Smooth muscle cell (in vitro differentiated cells): ENCODE data around the gene CCAR1. TPM values are rescaled to one million over a fixed set of nuclear protein-coding genes. Genes with fewer than 3 reads are reported as not detected.
A peak's percentile ranks its signal among the peaks of the same experiment; 100 is the strongest.
"Not testable (repeated sequence)": the region's sequence is repeated elsewhere in the genome, so short reads cannot be mapped to it uniquely, and the experiment has no call there.

ENCODE experiments used
- DNase-seq: peaks from one replicate; lab custom pipeline; 2025; ENCODE audit not compliant: unreplicated experiment; lab: John Stamatoyannopoulos, UW
- H2AFZ ChIP-seq: fragments of 200-600 bp; sonication (generic); 2 replicates; pipeline ENCODE4 v1.6.0; 2016; ENCODE audit warnings: antibody characterized with exemption, low read depth, mild to moderate bottlenecking
- H3F3A ChIP-seq: fragments of 200-600 bp; sonication (generic); 2 replicates; pipeline ENCODE4 v1.6.0; 2017; ENCODE audit warnings: antibody characterized with exemption, low read depth
- H3K27ac ChIP-seq: fragments of 200-600 bp; sonication (generic); 2 replicates; pipeline ENCODE4 v1.5.1; 2016; ENCODE audit warnings: low read depth, mild to moderate bottlenecking
- H3K27me3 ChIP-seq: fragments of 200-600 bp; sonication (generic); 2 replicates; pipeline ENCODE4 v1.6.1; 2016; ENCODE audit warnings: low read depth, mild to moderate bottlenecking
- H3K36me3 ChIP-seq: fragments of 200-600 bp; sonication (generic); 2 replicates; pipeline ENCODE4 v1.5.1; 2016; ENCODE audit warnings: low read depth
- H3K4me1 ChIP-seq: fragments of 200-600 bp; sonication (generic); 2 replicates; pipeline ENCODE4 v1.5.1; 2016; ENCODE audit warnings: low read depth
- H3K4me2 ChIP-seq: fragments of 200-600 bp; sonication (generic); 2 replicates; pipeline ENCODE4 v1.6.0; 2016; ENCODE audit warnings: mild to moderate bottlenecking
- H3K4me3 ChIP-seq: fragments of 200-600 bp; sonication (generic); 2 replicates; pipeline ENCODE4 v1.5.1; 2016; ENCODE audit warnings: mild to moderate bottlenecking
- H3K79me2 ChIP-seq: fragments of 200-600 bp; sonication (generic); 2 replicates; pipeline ENCODE4 v1.6.0; 2016; ENCODE audit warnings: low read depth, mild to moderate bottlenecking
- H3K9ac ChIP-seq: fragments of 200-600 bp; sonication (generic); 2 replicates; pipeline ENCODE4 v1.6.0; 2016; ENCODE audit warnings: low read depth
- H3K9me3 ChIP-seq: fragments of 200-600 bp; sonication (generic); replicated peaks from 2 replicates; pipeline ENCODE4 v1.5.1; 2016; ENCODE audit warnings: low read depth
- H4K20me1 ChIP-seq: fragments of 200-600 bp; sonication (generic); 2 replicates; pipeline ENCODE4 v1.6.0; 2016; ENCODE audit warnings: low read depth
- WGBS: methylation state at CpG from one replicate; pipeline ENCODE4 v1.1.7; 2016; ENCODE audit warnings: low lambda C conversion rate; 5-methylcytosine and 5-hydroxymethylcytosine counted together
- polyA plus RNA-seq: library from polyadenylated mRNA; unstranded; fragments of >200 nt; fragmentation: Nextera tagmentation; extraction: Ambion mirVana; gene quantifications from 2 replicates; pipeline ENCODE4 v1.2.1, GENCODE V29; 2016
- total RNA-seq: library from RNA; depleted of rRNA; stranded (reverse); fragments of >200 nt; gene quantifications from 2 replicates; pipeline ENCODE4 v1.2.3, GENCODE V29; 2014
- TF ChIP-seq, protein P1 (sequence below): fragments of 200-600 bp; sonication (generic); IDR thresholded peaks from 2 replicates; pipeline ENCODE4 v1.5.1; 2017; ENCODE audit warnings: borderline replicate concordance, mild to moderate bottlenecking, antibody characterized with exemption; ENCODE audit not compliant: insufficient read depth, poor library complexity, severe bottlenecking

The CCAR1 gene
- total and polyA plus RNA-seq, 2 experiments from 2014 or later = 48.7 to 51.4 TPM

- H3K9me3 ChIP-seq = no peaks in the 10 kb centered on the region
- 73% methylated on average over 4 of the region's 4 CpGs for WGBS
Measured at GRCh38 chr10:68816796-68817412, 95.9 kb downstream of the CCAR1 start.

GRCh38 chr10:68820359-68820758, 99.3 kb downstream of the CCAR1 start:
- H3K4me3 ChIP-seq, H3K27ac ChIP-seq: not testable (repeated sequence)
- WGBS = 96% methylated on average over 1 of the region's 1 CpG

More at GRCh38 chr10:68816796-68817412, 95.9 kb downstream of the CCAR1 start:
- DNase-seq = no peak
- no peaks in the 10 kb centered on the region for H3F3A ChIP-seq
- H4K20me1 ChIP-seq = no peaks in the 10 kb centered on the region
- H3K36me3 ChIP-seq = no peaks in the 10 kb centered on the region
- no peak overlapping the region for H2AFZ ChIP-seq
- TF ChIP-seq, protein P1, sequence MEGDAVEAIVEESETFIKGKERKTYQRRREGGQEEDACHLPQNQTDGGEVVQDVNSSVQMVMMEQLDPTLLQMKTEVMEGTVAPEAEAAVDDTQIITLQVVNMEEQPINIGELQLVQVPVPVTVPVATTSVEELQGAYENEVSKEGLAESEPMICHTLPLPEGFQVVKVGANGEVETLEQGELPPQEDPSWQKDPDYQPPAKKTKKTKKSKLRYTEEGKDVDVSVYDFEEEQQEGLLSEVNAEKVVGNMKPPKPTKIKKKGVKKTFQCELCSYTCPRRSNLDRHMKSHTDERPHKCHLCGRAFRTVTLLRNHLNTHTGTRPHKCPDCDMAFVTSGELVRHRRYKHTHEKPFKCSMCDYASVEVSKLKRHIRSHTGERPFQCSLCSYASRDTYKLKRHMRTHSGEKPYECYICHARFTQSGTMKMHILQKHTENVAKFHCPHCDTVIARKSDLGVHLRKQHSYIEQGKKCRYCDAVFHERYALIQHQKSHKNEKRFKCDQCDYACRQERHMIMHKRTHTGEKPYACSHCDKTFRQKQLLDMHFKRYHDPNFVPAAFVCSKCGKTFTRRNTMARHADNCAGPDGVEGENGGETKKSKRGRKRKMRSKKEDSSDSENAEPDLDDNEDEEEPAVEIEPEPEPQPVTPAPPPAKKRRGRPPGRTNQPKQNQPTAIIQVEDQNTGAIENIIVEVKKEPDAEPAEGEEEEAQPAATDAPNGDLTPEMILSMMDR = no peak
- no peak overlapping the region for H3K4me2 ChIP-seq
- H3K4me1 ChIP-seq = peaks cover 8% of the 10 kb centered on the region
- H3K9ac ChIP-seq = no peak overlapping the region
- H3K79me2 ChIP-seq = no peaks in the 10 kb centered on the region
- H3K27me3 ChIP-seq = no peaks in the 10 kb centered on the region
- H3K4me3 ChIP-seq = no peak overlapping the region
- no peak overlapping the region for H3K27ac ChIP-seq

GRCh38 chr10:68822626-68823025, 101.6 kb downstream of the CCAR1 start:
- not testable (repeated sequence) for H3F3A ChIP-seq, H3K27me3 ChIP-seq, H3K27ac ChIP-seq, H3K4me2 ChIP-seq, DNase-seq, H4K20me1 ChIP-seq, H3K4me1 ChIP-seq, H2AFZ ChIP-seq, H3K4me3 ChIP-seq, H3K9ac ChIP-seq, H3K79me2 ChIP-seq, H3K9me3 ChIP-seq, H3K36me3 ChIP-seq
- 96% methylated on average over 2 of the region's 2 CpGs for WGBS

More at GRCh38 chr10:68820359-68820758, 99.3 kb downstream of the CCAR1 start:
- H2AFZ ChIP-seq, H3K9ac ChIP-seq, H3K27me3 ChIP-seq, H3K79me2 ChIP-seq, H3F3A ChIP-seq, H3K4me2 ChIP-seq, DNase-seq, H3K36me3 ChIP-seq, H4K20me1 ChIP-seq, H3K4me1 ChIP-seq, H3K9me3 ChIP-seq: not testable (repeated sequence)

DNA sequence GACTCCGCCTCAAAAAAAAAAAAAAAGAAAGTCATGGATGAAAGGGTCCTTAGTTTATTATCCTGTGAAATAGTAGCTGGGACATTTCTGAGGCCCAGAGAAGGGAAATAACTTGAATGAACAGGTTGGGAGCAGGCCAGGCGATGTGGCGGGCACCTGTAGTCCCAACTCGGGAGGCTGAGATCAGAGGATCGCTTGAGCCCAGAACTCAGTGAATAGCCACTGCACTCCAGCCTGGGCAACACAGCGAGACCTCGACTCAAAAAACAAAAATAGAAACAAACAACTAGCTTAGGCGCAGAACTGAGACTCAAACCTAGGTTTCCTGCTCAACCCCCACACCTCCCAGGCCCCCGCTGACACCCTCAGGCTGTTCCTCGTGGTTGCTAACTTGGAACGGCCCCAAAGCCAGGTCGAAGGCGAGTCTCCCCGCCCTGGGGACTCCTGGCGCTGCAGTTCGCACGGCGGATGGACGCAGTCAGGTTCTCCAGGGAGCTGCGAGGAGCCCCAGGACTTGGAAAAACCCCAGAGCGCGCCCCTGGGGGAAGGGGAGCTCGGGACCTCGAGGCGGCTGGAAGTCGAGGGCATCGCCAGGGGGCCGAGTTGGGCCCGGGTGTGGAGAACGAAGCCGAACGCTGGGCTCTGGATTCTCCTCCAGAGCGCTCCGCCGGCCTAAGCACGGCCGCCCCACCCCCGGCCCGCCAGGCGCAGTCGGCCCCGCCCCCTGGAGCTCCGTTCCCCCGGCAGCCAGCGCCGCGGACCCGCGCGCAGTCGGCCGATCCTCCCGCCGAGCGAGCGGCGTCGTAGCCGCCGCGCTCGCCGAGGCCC, 105.9 kb downstream of the CCAR1 start, which contains the start of gene STOX1:
Gene STOX1 (plus strand): TSS at position 768 of the 828 bp plus-strand sequence. CDS start 93 bp downstream, outside the sequence.
- no peak within 1 kb of the TSS for H3K9ac ChIP-seq

DNA sequence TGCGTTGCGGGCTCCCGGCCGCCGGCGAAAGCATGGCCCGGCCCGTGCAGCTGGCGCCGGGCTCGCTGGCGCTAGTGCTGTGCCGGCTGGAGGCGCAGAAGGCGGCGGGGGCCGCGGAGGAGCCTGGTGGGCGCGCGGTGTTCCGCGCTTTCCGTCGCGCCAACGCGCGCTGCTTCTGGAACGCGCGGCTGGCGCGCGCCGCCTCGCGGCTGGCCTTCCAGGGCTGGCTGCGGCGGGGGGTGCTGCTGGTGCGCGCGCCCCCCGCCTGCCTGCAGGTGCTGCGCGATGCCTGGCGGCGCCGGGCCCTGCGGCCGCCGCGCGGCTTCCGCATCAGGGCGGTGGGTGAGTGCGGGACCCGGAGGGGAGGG, 106.5 kb downstream of the CCAR1 start:
- peak overlapping the region; percentile 70 for H3K4me3 ChIP-seq
- under 1% methylated on average over 16 of the region's 58 CpGs for WGBS
- not testable (repeated sequence) for H3K9me3 ChIP-seq, H3F3A ChIP-seq, H3K9ac ChIP-seq, H3K79me2 ChIP-seq, H4K20me1 ChIP-seq, H3K4me1 ChIP-seq, H3K36me3 ChIP-seq, DNase-seq, H3K27ac ChIP-seq, H2AFZ ChIP-seq
- peak overlapping the region; percentile 90 for H3K4me2 ChIP-seq
- peaks cover 11% of the 10 kb centered on the region for H3K27me3 ChIP-seq

More for the DNA sequence above, 105.9 kb downstream of the CCAR1 start, which contains the start of gene STOX1:
- whole genome bisulfite sequencing = 8% methylated on average over 57 of the region's 63 CpGs
- Histone ChIP-seq H3K27me3 (peaks cover 11% of the 10 kb centered on the region), H3K79me2 (no peaks in the 10 kb centered on the region), H3K36me3 (no peaks in the 10 kb centered on the region), H3K9me3 (no peaks in the 10 kb centered on the region), H3F3A (no peaks in the 10 kb centered on the region), H2AFZ (peak within 1 kb of the TSS; percentile 97), H3K27ac (no peak within 1 kb of the TSS), H3K4me1 (peaks cover 5% of the 10 kb centered on the region), H3K4me2 (peak within 1 kb of the TSS; percentile 90), H3K4me3 (peak within 1 kb of the TSS; percentile 70), H4K20me1 (no peaks in the 10 kb centered on the region)
- TF ChIP-seq, protein P1 = no peak
- peak; percentile 27 for DNase-seq

- Histone ChIP-seq H3K4me2 (peak overlapping the region; percentile 85), H3K4me3 (peak overlapping the region; percentile 42), H3K27me3 (peaks cover 11% of the 10 kb centered on the region)
- not testable (repeated sequence) for DNase-seq, H3K27ac ChIP-seq, H3K9ac ChIP-seq, H3K36me3 ChIP-seq, H3F3A ChIP-seq, H3K79me2 ChIP-seq, H3K4me1 ChIP-seq, H4K20me1 ChIP-seq, H3K9me3 ChIP-seq, H2AFZ ChIP-seq
- 3% methylated on average over 25 of the region's 59 CpGs for WGBS
Measured at GRCh38 chr10:68828083-68828601, 107.1 kb downstream of the CCAR1 start.
